RWPE1 (cell line): ENCODE data around the gene CLDN9.
"Not testable (repeated sequence)": the region's sequence is repeated elsewhere in the genome, so short reads cannot be mapped to it uniquely, and the experiment has no call there.

Experiments used
- CTCF ChIA-PET: fragments of 350-600 bp; sonication (Branson Sonifier 250); formaldehyde crosslinking; extraction: SDS; loops from one replicate; lab custom pipeline; 2021; lab: Yijun Ruan, JAX
- POLR2A ChIA-PET: fragments of 400-600 bp; formaldehyde crosslinking; extraction: SDS; loops from one replicate; lab custom pipeline; 2020; ENCODE audit warnings: antibody characterized with exemption; ENCODE audit not compliant: low non-redundant PET; lab: Yijun Ruan, JAX
- DNase-seq: peaks from one replicate; pipeline ENCODE4 v3.0.0; 2012; ENCODE audit warnings: low spot score
- H3K27ac ChIP-seq: fragments of 450-650 bp; 2 replicates; pipeline ENCODE4 v1.5.1; 2017
- CTCF ChIP-seq: fragments of 450-650 bp; conservative IDR thresholded peaks from 2 replicates; pipeline ENCODE4 v1.5.1; 2017; ENCODE audit warnings: low read depth, mild to moderate bottlenecking

The CLDN9 gene

GRCh38 chr16:3047387-3047720 is 34.6 kb downstream of the CLDN9 start:
- POLR2A ChIA-PET, result interaction anchor here (0.8 kb wide), 1 partner anchor 9 kb away, joined by 3 read pairs; no protein-coding TSS in a partner anchor
- TF ChIP-seq CTCF, result no peak
- no peak for DNase-seq
- H3K27ac ChIP-seq, result no peak overlapping the region
- CTCF ChIA-PET, result interaction anchor here (0.9 to 2.8 kb wide), 2 partner anchors 12 to 16 kb away, joined by 4 to 22 read pairs; no protein-coding TSS in a partner anchor

GRCh38 chr16:3049921-3050481 is 37.3 kb downstream of the CLDN9 start:
- TF ChIP-seq CTCF, result no peak
- DNase-seq, result no peak
- ChIA-PET POLR2A (interaction anchor here (0.6 kb wide), 1 partner anchor 47 kb away, joined by 4 read pairs; no protein-coding TSS in a partner anchor), CTCF (no interaction called here)
- no peak overlapping the region for H3K27ac ChIP-seq

- ChIA-PET POLR2A (interaction anchor here (0.6 kb wide), 1 partner anchor 48 kb away, joined by 4 read pairs; no protein-coding TSS in a partner anchor), CTCF (interaction anchor here (0.6 to 1.2 kb wide), 2 partner anchors 8 to 121 kb away, joined by 5 read pairs; no protein-coding TSS in a partner anchor)
- DNase-seq, result no peak
- no peak for TF ChIP-seq CTCF
- H3K27ac ChIP-seq, result no peak overlapping the region
Measured at GRCh38 chr16:3050487-3050886, 37.8 kb downstream of the CLDN9 start.

- TF ChIP-seq CTCF, result no peak
- H3K27ac ChIP-seq, result no peak overlapping the region
- POLR2A ChIA-PET, result no interaction called here
- no peak for DNase-seq
- CTCF ChIA-PET, result interaction anchor here (0.6 to 1.2 kb wide), 4 partner anchors 9 to 120 kb away, joined by 3 to 5 read pairs (median 4); no protein-coding TSS in a partner anchor
Measured at GRCh38 chr16:3051009-3051408, 38.3 kb downstream of the CLDN9 start.

- no peak for DNase-seq
- TF ChIP-seq CTCF, result no peak
- CTCF ChIA-PET, result interaction anchor here (0.7 to 1.2 kb wide), 3 partner anchors 8 to 69 kb away, joined by 3 to 5 read pairs (median 3); no protein-coding TSS in a partner anchor
- POLR2A ChIA-PET, result no interaction called here
- H3K27ac ChIP-seq, result no peak overlapping the region
Measured at GRCh38 chr16:3051494-3051893, 38.8 kb downstream of the CLDN9 start.

- H3K27ac ChIP-seq, POLR2A ChIA-PET, CTCF ChIA-PET, DNase-seq: not testable (repeated sequence)
Measured at GRCh38 chr16:3052571-3053329, 40.0 kb downstream of the CLDN9 start.

GRCh38 chr16:3053330-3053710 is 40.6 kb downstream of the CLDN9 start:
- POLR2A ChIA-PET, H3K27ac ChIP-seq, CTCF ChIA-PET, DNase-seq: not testable (repeated sequence)
